Measurements from ENCODE around the gene BTRC. TPM values are rescaled to one million over a fixed set of nuclear protein-coding genes. Genes with fewer than 3 reads are reported as not detected.
"Not testable (repeated sequence)": the region's sequence is repeated elsewhere in the genome, so short reads cannot be mapped to it uniquely, and the experiment has no call there.

Gene BTRC
- total RNA-seq, 1 donor from 2014 or later = 0.96 TPM

DNA sequence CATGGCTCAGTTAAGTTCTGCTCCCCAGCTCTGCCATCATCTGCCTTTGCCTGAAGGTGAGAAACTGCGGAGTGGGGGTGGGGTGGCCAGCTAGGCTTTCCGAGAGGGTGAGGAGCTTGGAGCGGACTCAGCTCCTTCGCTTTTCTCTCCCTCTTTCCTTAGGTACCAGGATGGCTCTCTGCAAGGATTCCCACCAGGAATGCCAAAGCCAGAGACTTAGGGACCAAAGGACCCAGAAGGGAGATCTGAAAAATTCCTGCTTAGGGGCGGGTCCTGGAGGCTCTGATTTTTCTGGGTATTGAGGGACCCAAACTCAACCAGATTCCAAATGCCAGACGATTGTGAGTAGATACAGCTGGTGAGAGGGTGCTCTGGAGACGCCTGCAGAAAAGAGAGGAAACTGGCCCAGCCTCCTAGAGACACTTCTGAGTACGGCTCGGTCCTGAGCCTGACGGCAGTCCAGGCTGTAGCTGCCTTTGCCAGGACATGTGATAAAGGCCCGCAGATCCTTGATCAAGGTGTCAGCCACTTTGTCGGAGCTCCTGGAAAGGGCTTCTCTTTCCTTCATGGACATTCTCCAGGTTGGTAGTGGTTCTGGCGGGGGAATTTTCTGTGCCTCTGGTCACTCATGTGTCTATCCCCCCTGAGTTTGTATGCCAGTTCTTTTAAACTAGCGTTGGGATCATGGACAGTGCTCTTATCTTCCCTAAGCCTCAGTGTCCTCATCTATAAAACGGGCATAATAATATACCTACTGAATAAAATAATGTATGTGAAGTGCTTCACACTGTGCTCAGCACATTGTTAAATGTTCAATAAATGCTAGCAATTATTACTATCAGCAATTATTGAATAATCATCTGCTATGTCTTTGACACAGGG, 42.5 kb upstream of the BTRC start:
- intact Hi-C loops (cut with DNase I) = no loop called here
- H3K27ac ChIP-seq = no peak overlapping the region
- DNase-seq (ENCODE audit: low spot score in 2 of 2) = no peak
- H3K4me3 ChIP-seq = peak overlapping the region; percentile 8 to 54
- no peaks in the 10 kb centered on the region for H3K9me3 ChIP-seq
- no peaks in the 10 kb centered on the region for H3K36me3 ChIP-seq
- TF ChIP-seq, protein P1, sequence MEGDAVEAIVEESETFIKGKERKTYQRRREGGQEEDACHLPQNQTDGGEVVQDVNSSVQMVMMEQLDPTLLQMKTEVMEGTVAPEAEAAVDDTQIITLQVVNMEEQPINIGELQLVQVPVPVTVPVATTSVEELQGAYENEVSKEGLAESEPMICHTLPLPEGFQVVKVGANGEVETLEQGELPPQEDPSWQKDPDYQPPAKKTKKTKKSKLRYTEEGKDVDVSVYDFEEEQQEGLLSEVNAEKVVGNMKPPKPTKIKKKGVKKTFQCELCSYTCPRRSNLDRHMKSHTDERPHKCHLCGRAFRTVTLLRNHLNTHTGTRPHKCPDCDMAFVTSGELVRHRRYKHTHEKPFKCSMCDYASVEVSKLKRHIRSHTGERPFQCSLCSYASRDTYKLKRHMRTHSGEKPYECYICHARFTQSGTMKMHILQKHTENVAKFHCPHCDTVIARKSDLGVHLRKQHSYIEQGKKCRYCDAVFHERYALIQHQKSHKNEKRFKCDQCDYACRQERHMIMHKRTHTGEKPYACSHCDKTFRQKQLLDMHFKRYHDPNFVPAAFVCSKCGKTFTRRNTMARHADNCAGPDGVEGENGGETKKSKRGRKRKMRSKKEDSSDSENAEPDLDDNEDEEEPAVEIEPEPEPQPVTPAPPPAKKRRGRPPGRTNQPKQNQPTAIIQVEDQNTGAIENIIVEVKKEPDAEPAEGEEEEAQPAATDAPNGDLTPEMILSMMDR (IDR thresholded peaks at IDR 0.05) = no peak
- H3K4me1 ChIP-seq = peaks cover 0 to 5% of the 10 kb centered on the region in 2 donors
- no peaks in the 10 kb centered on the region for H3K27me3 ChIP-seq

DNA sequence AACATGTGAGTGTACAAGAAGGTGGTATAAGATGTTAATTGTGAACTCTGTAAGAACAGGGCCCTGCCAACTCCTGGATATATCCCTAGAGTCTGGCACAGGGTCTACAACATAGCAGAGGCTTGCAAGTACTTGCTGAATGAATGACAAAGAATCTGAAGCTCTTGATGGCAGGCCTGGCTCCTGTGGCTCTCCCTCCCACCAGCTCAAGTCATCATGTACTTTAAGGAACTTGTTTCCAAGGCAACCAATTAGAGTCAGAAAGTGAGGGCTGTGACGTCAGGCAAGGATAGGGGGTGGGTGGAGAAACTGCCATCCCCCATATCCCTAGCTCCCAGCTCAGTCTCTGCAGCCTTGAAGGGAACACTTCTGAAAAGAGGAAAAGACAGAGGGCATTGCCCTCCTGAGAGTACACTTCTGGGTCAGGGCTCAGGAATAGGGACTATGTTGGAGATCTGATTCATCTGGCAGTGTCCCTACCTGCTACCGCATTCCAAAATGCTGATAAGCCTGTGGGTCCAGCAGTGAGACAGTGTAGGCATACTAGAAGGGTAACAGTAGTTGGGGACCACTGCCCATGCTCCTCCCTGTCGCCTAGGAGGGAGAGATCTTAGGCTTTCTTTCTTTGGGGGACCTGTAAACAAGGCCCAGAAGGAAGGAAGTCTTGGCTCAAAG, 34.6 kb upstream of the BTRC start:
- H3K4me1 ChIP-seq = no peaks in the 10 kb centered on the region
- H3K4me3 ChIP-seq = no peak overlapping the region
- no peaks in the 10 kb centered on the region for H3K36me3 ChIP-seq
- H3K27me3 ChIP-seq = no peaks in the 10 kb centered on the region
- no peaks in the 10 kb centered on the region for H3K9me3 ChIP-seq
- intact Hi-C loops (cut with DNase I) = no loop called here
- TF ChIP-seq, protein P1 (IDR thresholded peaks at IDR 0.05) = no peak
- DNase-seq (ENCODE audit: low spot score in 2 of 2) = no peak
- H3K27ac ChIP-seq = no peak overlapping the region

DNA sequence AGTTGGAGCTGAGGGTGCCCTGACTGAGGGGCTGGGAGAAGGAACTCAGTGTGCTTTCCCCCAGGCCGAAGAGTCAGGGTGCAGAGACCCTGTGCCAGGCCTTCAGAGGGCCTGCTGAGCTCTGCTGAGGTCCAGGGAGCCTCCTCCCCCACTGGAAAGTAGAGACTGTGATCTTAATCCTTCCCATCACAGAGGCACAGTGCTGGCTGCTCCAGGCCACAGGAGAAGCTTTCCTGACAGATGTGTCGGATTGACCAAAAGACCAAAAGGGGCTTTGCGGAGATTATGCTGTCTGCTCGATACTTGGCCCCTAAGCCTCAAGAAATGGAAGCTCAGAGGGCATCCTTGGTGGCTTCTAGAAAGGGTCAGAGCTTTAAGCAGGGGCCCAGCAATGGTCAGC, 32.9 kb upstream of the BTRC start:
- Histone ChIP-seq H3K4me3 (no peak overlapping the region), H3K4me1 (no peaks in the 10 kb centered on the region), H3K36me3 (no peaks in the 10 kb centered on the region), H3K9me3 (no peaks in the 10 kb centered on the region), H3K27me3 (no peaks in the 10 kb centered on the region), H3K27ac (no peak overlapping the region)
- DNase-seq (ENCODE audit: low spot score in 2 of 2) = no peak
- TF ChIP-seq, protein P1 (IDR thresholded peaks at IDR 0.05) = no peak
- intact Hi-C loops (cut with DNase I) = no loop called here

DNA sequence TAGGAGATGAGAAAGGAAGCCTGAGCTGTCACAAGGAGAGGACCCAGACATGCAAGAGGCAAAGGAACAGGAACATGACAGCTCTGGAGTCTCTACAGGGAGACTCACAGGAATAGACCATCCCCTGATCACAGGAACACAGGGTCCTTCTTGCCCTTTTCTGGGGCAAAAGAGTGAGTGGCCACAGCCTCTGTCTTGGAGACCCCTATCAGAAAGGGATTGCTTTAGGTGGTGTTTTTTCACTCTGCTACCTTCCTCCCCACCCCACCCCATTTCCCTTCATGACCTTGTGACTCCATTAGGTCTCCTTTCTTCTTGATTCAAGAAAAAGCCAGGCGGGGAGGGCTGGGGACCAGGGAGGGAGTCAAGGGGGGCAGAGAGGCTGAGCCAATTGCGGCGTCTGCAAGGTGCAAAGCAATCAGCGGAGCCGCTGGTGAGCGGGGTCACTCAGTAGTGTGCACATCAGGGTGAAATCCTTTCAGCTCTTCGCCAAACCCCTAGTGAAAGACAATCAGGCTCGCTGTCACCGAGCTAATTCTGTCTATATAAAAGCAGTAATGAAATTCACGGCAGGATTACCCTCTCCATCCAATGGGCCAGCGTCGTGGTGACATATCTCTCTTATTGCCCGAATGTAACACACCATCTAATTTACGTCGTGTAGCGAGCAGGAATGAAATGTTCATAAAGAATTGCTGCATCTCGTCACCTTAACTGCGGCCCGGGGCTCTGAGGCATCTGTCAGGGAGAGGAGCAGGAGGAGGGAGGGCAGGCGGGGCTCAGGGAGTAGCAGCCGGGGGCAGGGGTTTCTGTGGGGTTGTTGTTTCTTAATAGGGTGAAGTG, 31.5 kb upstream of the BTRC start:
- DNase-seq (ENCODE audit: low spot score in 2 of 2) = no peak
- no peaks in the 10 kb centered on the region for H3K36me3 ChIP-seq
- no peaks in the 10 kb centered on the region for H3K27me3 ChIP-seq
- H3K27ac ChIP-seq = no peak overlapping the region
- H3K4me3 ChIP-seq = no peak overlapping the region
- H3K4me1 ChIP-seq = no peaks in the 10 kb centered on the region
- TF ChIP-seq, protein P1 (IDR thresholded peaks at IDR 0.05) = no peak
- H3K9me3 ChIP-seq = no peaks in the 10 kb centered on the region
- intact Hi-C loops (cut with DNase I) = no loop called here

DNA sequence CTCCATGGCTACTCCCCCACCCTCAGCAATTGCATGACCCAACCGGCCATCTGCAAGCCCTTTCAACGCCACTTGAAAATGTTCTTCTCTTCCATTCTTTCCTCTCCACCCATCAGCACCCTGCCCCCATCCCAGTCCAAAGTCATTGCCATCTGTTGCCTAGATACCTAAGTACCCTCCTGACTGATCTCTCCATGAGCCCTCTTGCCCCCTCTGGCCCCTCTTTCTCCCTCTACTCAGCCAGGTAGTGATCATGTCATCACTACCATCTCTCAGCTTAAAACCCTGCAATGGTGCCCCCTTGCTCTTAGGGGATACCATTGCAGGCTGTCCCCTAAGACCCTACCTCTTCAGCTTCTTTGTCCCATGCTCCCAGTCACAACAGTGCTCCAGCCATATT, 30.5 kb upstream of the BTRC start:
- intact Hi-C loops (cut with DNase I) = no loop called here
- Histone ChIP-seq H3K9me3 (no peaks in the 10 kb centered on the region), H3K27ac (no peak overlapping the region), H3K36me3 (no peaks in the 10 kb centered on the region), H3K27me3 (no peaks in the 10 kb centered on the region), H3K4me3 (no peak overlapping the region), H3K4me1 (no peaks in the 10 kb centered on the region)
- TF ChIP-seq, protein P1 (IDR thresholded peaks at IDR 0.05) = no peak
- DNase-seq (ENCODE audit: low spot score in 2 of 2) = no peak

DNA sequence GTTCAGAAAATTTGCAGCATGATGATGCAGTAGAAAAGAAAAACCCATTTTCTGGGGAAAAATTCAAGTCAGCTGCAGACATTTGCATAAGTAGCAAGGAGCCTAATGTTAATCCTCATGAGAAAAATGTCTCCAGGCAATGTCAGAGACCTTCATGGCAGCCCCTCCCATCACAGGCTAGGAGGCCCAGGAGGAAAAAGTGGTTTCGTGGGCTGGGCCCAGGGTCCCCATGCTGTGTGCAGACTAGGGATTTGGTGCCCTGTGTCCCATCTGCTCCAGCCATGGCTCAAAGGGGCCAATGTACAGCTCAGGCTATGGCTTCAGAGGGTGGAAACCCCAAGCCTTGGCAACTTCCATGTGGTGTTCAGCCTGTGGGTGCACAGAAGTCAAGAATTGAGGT, 26.5 kb upstream of the BTRC start:
- H3K27me3 ChIP-seq; intact Hi-C loops (cut with DNase I); H3K4me3 ChIP-seq; H3K36me3 ChIP-seq; H3K27ac ChIP-seq; DNase-seq (ENCODE audit: low spot score in 2 of 2); H3K4me1 ChIP-seq; H3K9me3 ChIP-seq: not testable (repeated sequence)

Measured in ascending aorta (tissue), 2 donors.